Measurements from ENCODE around the gene GALNT10.

DNA sequence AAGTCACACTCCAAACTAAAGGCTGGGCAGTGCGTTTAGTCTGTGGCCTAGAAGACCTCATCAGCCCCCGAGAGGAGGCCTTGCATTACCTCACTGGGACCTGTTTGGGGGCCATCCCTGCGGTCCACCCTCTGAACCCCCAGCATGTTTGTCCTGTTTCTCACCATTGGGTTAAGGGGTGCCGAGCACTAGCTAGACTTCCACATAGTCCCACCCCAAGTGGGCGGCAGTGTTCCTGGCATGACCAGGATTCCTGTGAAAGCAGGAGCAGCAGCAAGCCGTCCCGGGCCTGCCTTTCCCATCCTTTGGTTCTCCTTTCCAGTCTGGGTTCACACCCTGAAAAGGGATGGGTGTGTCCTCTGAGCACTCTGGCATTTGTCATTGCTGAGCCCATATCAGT is 228.7 kb downstream of the GALNT10 start:
- no peak for TF ChIP-seq CTCF (IDR thresholded peaks at IDR 0.05 in 2 of 3, conservative IDR thresholded peaks at IDR 0.05 in 1 of 3; ENCODE audit: borderline replicate concordance in 1 of 3, insufficient read depth in 1 of 3, low read depth in 2 of 3, low read length in 2 of 3)
- TF ChIP-seq POLR2A (IDR thresholded peaks at IDR 0.05; ENCODE audit: borderline replicate concordance, extremely low read depth, insufficient read depth, insufficient read length) = no peak
- TF ChIP-seq POLR2AphosphoS5 (IDR thresholded peaks at IDR 0.05; ENCODE audit: low read depth, low read length) = no peak
- no peak for TF ChIP-seq REST (IDR thresholded peaks at IDR 0.05; ENCODE audit: low read depth)
- no peak for TF ChIP-seq EGR1 (IDR thresholded peaks at IDR 0.05; ENCODE audit: low read depth)

All from HCT116 (cell line).